Stimulated activated CD4-positive, alpha-beta T cell treated with anti-CD3 and anti-CD28 coated beads, Interleukin-2, amount 100 ng/mL, for 24 hours (primary cell): Measurements from ENCODE around the gene ERBB2.

ENCODE experiments used
- DNase-seq, 2 donors: peaks; one replicate each; pipeline ENCODE4 v3.0.0-alpha.2; 2020

The ERBB2 gene

GRCh38 chr17:39729280-39729851 is 29.5 kb downstream of the ERBB2 start:
- DNase-seq: no peak

GRCh38 chr17:39730095-39730921 is 30.4 kb downstream of the ERBB2 start, which contains the start of gene MIEN1:
Gene MIEN1, minus strand, starts transcription at chr17:39730532. Its CDS starts 37 bp downstream, at chr17:39730495.
- peak; percentile 96 to 97 for DNase-seq

GRCh38 chr17:39732586-39732985 is 32.7 kb downstream of the ERBB2 start:
- DNase-seq: no peak

GRCh38 chr17:39735882-39736281 is 36.0 kb downstream of the ERBB2 start:
- no peak for DNase-seq

- no peak for DNase-seq
Measured at GRCh38 chr17:39736319-39737165, 36.7 kb downstream of the ERBB2 start.

- no peak for DNase-seq
Measured at GRCh38 chr17:39737206-39737759, 37.4 kb downstream of the ERBB2 start.

GRCh38 chr17:39737760-39738567 is 38.1 kb downstream of the ERBB2 start, which contains the start of gene GRB7:
Gene GRB7, plus strand, starts transcription at chr17:39737938. Its CDS starts 4,364 bp downstream, at chr17:39742302.
- DNase-seq: no peak

GRCh38 chr17:39738568-39738901 is 38.7 kb downstream of the ERBB2 start:
- DNase-seq: peak; percentile 53 to 69

GRCh38 chr17:39738983-39739884 is 39.4 kb downstream of the ERBB2 start:
- no peak for DNase-seq

GRCh38 chr17:39739885-39740356 is 40.1 kb downstream of the ERBB2 start:
- DNase-seq: no peak

- no peak for DNase-seq
Measured at GRCh38 chr17:39740357-39741111, 40.7 kb downstream of the ERBB2 start.

- DNase-seq: no peak
Measured at GRCh38 chr17:39742126-39742855, 42.4 kb downstream of the ERBB2 start.

- DNase-seq: no peak
Measured at GRCh38 chr17:39742856-39743436, 43.1 kb downstream of the ERBB2 start.

- no peak for DNase-seq
Measured at GRCh38 chr17:39744075-39744835, 44.4 kb downstream of the ERBB2 start.

GRCh38 chr17:39744836-39745215 is 45.0 kb downstream of the ERBB2 start:
- DNase-seq: no peak

GRCh38 chr17:39745335-39746144 is 45.7 kb downstream of the ERBB2 start:
- no peak for DNase-seq

GRCh38 chr17:39746145-39746461 is 46.2 kb downstream of the ERBB2 start:
- no peak for DNase-seq

GRCh38 chr17:39747745-39748144 is 47.9 kb downstream of the ERBB2 start:
- DNase-seq: no peak
